Nephron (organoid): ENCODE data around the gene PCDH9.

Experiments used
- H3K27ac Mint-ChIP-seq, 3 experiments: 2 replicates each; pipeline ENCODE4 v1.8.0; 2020; ENCODE audit warnings: mixed read lengths in 3 of 3, mild to moderate bottlenecking in 2 of 3, moderate library complexity in 1 of 3
- H3K27me3 Mint-ChIP-seq: 2 replicates; pipeline ENCODE4 v1.8.0; 2021; ENCODE audit warnings: low read depth, mild to moderate bottlenecking, moderate library complexity, mixed read lengths
- H3K36me3 Mint-ChIP-seq: 2 replicates; pipeline ENCODE4 v1.8.0; 2020; ENCODE audit warnings: low read depth, mixed read lengths
- H3K4me1 Mint-ChIP-seq: 2 replicates; pipeline ENCODE4 v1.8.0; 2020; ENCODE audit warnings: mixed read lengths
- H3K4me3 Mint-ChIP-seq, 3 experiments: 2 replicates each; pipeline ENCODE4 v1.8.0; 2020; ENCODE audit warnings: mild to moderate bottlenecking in 3 of 3, mixed read lengths in 3 of 3, moderate library complexity in 2 of 3
- H3K9me3 Mint-ChIP-seq: 2 replicates; pipeline ENCODE4 v1.8.0; 2020; ENCODE audit warnings: mixed read lengths
- CTCF ChIP-seq, 3 experiments: fragments of 200-600 bp; sonication (generic); IDR thresholded peaks; one replicate each; pipeline ENCODE4 v1.5.0; 2021; ENCODE audit warnings: antibody characterized with exemption in 3 of 3; ENCODE audit not compliant: unreplicated experiment in 3 of 3

Gene PCDH9

DNA sequence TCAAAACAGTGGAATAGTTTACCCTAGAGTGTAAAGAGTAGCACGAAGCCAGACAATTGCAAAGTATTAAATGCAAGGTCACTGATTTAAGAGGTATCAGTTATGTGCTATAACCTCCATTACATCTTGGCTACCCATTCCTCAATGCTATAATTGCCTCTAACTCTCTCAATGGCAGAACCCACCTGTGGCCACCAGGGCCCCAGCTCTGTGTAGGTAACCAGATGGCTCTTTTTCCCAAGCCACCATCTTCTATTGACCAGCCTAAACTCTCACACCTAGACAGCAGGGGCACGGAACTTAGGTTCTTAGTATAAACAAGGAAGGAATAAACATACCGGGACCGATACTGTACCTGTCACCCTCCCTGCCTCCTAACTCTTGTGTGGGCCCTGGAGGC is 277.6 kb downstream of the PCDH9 start:
- Mint-ChIP-seq H3K27ac (no peak overlapping the region), H3K36me3 (no peaks in the 10 kb centered on the region), H3K4me1 (no peaks in the 10 kb centered on the region), H3K27me3 (no peaks in the 10 kb centered on the region), H3K4me3 (no peak overlapping the region), H3K9me3 (no peaks in the 10 kb centered on the region)
- no peak for TF ChIP-seq CTCF (IDR thresholded peaks at IDR 0.05; ENCODE audit: unreplicated experiment in 3 of 3)

DNA sequence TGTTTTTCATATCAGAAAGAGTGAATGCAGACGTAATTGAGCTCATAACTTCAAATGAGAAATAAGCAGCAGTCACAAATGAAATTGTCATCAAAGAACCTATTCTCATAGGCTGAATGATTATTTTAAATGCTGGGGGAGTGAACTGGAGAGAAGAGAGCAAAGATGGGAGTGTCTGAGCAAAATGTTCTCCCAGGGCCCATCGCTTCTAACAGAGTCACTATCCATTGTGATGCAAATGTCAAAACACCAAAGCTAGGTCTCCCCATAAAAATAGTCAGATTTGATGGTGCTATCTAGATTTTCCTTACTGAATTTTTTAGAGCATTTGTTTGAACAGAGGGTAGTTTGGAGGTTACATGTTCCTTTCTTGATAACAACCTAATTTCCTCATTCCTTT is 278.7 kb downstream of the PCDH9 start:
- no peaks in the 10 kb centered on the region for H3K27me3 Mint-ChIP-seq
- no peak overlapping the region for H3K4me3 Mint-ChIP-seq
- H3K36me3 Mint-ChIP-seq, result no peaks in the 10 kb centered on the region
- no peaks in the 10 kb centered on the region for H3K9me3 Mint-ChIP-seq
- no peaks in the 10 kb centered on the region for H3K4me1 Mint-ChIP-seq
- no peak for TF ChIP-seq CTCF (IDR thresholded peaks at IDR 0.05; ENCODE audit: unreplicated experiment in 3 of 3)
- no peak overlapping the region for H3K27ac Mint-ChIP-seq

GRCh38 chr13:66950666-66951065 is 279.5 kb downstream of the PCDH9 start:
- Mint-ChIP-seq H3K4me1 (no peaks in the 10 kb centered on the region), H3K36me3 (no peaks in the 10 kb centered on the region), H3K9me3 (no peaks in the 10 kb centered on the region), H3K27ac (no peak overlapping the region), H3K4me3 (no peak overlapping the region), H3K27me3 (no peaks in the 10 kb centered on the region)
- no peak for TF ChIP-seq CTCF (IDR thresholded peaks at IDR 0.05; ENCODE audit: unreplicated experiment in 3 of 3)

DNA sequence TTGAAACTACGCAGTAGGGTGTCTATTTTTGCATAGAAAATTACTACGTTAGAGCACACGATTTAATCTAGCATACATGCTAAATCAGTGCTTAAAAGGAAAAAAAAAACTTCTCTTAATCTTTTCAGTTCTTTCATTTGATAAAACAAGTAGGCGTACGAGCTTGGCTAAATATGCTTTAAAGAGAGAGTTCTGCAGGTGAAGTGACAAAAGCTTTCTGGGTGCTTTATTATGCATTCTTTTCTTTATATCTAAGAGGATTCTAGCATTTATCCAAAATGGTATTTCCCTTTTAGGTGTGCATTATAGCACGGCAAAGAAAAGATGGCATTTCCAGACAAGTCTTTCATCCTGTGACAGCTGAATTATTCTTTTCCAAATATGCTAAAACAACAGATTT is 281.2 kb downstream of the PCDH9 start:
- Mint-ChIP-seq H3K4me3 (no peak overlapping the region), H3K27ac (no peak overlapping the region), H3K27me3 (no peaks in the 10 kb centered on the region), H3K9me3 (no peaks in the 10 kb centered on the region), H3K36me3 (no peaks in the 10 kb centered on the region), H3K4me1 (no peaks in the 10 kb centered on the region)
- TF ChIP-seq CTCF (IDR thresholded peaks at IDR 0.05; ENCODE audit: unreplicated experiment in 3 of 3), result no peak

- no peak for TF ChIP-seq CTCF (IDR thresholded peaks at IDR 0.05; ENCODE audit: unreplicated experiment in 3 of 3)
- Mint-ChIP-seq H3K27me3 (no peaks in the 10 kb centered on the region), H3K36me3 (no peaks in the 10 kb centered on the region), H3K4me3 (no peak overlapping the region), H3K27ac (no peak overlapping the region), H3K9me3 (peaks cover 2% of the 10 kb centered on the region), H3K4me1 (no peaks in the 10 kb centered on the region)
Measured at GRCh38 chr13:66943530-66943929, 286.6 kb downstream of the PCDH9 start.

- Mint-ChIP-seq H3K9me3 (peaks cover 2% of the 10 kb centered on the region), H3K27ac (no peak overlapping the region), H3K4me1 (no peaks in the 10 kb centered on the region), H3K4me3 (no peak overlapping the region), H3K27me3 (no peaks in the 10 kb centered on the region), H3K36me3 (no peaks in the 10 kb centered on the region)
- no peak for TF ChIP-seq CTCF (IDR thresholded peaks at IDR 0.05; ENCODE audit: unreplicated experiment in 3 of 3)
Measured at GRCh38 chr13:66940113-66940512, 290.0 kb downstream of the PCDH9 start.
